GM18517 (cell line): ENCODE measurements around the gene RNF220.

Experiments used
- ATAC-seq: cut with Tn5 transposase; IDR thresholded peaks from one replicate; pipeline ENCODE4 v1.9.1; 2021; ENCODE audit warnings: mild to moderate bottlenecking, moderate library complexity; ENCODE audit not compliant: unreplicated experiment

The RNF220 gene

GRCh38 chr1:44672961-44673674, 268.1 kb downstream of the RNF220 start:
- no peak for ATAC-seq

- peak; percentile 3 for ATAC-seq
Observed at GRCh38 chr1:44673675-44674112, 268.6 kb downstream of the RNF220 start.

- peak; percentile 92 for ATAC-seq
Observed at GRCh38 chr1:44674113-44675000, 269.3 kb downstream of the RNF220 start, which contains the start of the genes ARMH1 and TMEM53. ARMH1 (plus strand) TSS chr1:44674714; CDS start chr1:44689698, 14,984 bp downstream. TMEM53 (minus strand) TSS chr1:44674481; CDS start chr1:44674391, 90 bp downstream.

- ATAC-seq = no peak
Observed at GRCh38 chr1:44675186-44675585, 270.1 kb downstream of the RNF220 start.

GRCh38 chr1:44676484-44677200, 271.6 kb downstream of the RNF220 start:
- no peak for ATAC-seq

- no peak for ATAC-seq
Observed at GRCh38 chr1:44677201-44677766, 272.2 kb downstream of the RNF220 start.

GRCh38 chr1:44678120-44678519, 273.1 kb downstream of the RNF220 start:
- ATAC-seq = no peak

- ATAC-seq = no peak
Observed at GRCh38 chr1:44678626-44679025, 273.6 kb downstream of the RNF220 start.

GRCh38 chr1:44679468-44679867, 274.4 kb downstream of the RNF220 start:
- ATAC-seq = no peak

- ATAC-seq = no peak
Observed at GRCh38 chr1:44681905-44682882, 277.1 kb downstream of the RNF220 start.

GRCh38 chr1:44682883-44683265, 277.8 kb downstream of the RNF220 start:
- no peak for ATAC-seq

- peak; percentile 66 for ATAC-seq
Observed at GRCh38 chr1:44684525-44684924, 279.5 kb downstream of the RNF220 start.

GRCh38 chr1:44685218-44685617, 280.2 kb downstream of the RNF220 start:
- no peak for ATAC-seq

GRCh38 chr1:44685881-44686280, 280.8 kb downstream of the RNF220 start:
- ATAC-seq = no peak

GRCh38 chr1:44688760-44689446, 283.8 kb downstream of the RNF220 start:
- ATAC-seq = no peak

- ATAC-seq = no peak
Observed at GRCh38 chr1:44689447-44689765, 284.4 kb downstream of the RNF220 start.

- ATAC-seq = no peak
Observed at GRCh38 chr1:44693159-44693558, 288.1 kb downstream of the RNF220 start.

- ATAC-seq = no peak
Observed at GRCh38 chr1:44693900-44694299, 288.8 kb downstream of the RNF220 start.

GRCh38 chr1:44694863-44695478, 289.9 kb downstream of the RNF220 start:
- peak; percentile 64 for ATAC-seq
